Uterus (tissue), 2 donors: Measurements from ENCODE around the gene LY6G6D.

Experiments used
- CTCF ChIP-seq, 4 experiments: fragments of 200-600 bp in 2 of 4; fragments of 450-650 bp in 2 of 4; sonication (generic) in 2 of 4; IDR thresholded peaks; one replicate each; pipeline ENCODE4 v1.5.1; 2016 to 2019; ENCODE audit warnings: antibody characterized with exemption in 4 of 4, mild to moderate bottlenecking in 2 of 4, moderate library complexity in 1 of 4
- POLR2A ChIP-seq, 2 donors: fragments of 450-650 bp; IDR thresholded peaks; one replicate each; pipeline ENCODE4 v1.6.1; 2016; ENCODE audit warnings: antibody characterized with exemption in 2 of 2, mild to moderate bottlenecking in 1 of 2, moderate library complexity in 1 of 2

DNA sequence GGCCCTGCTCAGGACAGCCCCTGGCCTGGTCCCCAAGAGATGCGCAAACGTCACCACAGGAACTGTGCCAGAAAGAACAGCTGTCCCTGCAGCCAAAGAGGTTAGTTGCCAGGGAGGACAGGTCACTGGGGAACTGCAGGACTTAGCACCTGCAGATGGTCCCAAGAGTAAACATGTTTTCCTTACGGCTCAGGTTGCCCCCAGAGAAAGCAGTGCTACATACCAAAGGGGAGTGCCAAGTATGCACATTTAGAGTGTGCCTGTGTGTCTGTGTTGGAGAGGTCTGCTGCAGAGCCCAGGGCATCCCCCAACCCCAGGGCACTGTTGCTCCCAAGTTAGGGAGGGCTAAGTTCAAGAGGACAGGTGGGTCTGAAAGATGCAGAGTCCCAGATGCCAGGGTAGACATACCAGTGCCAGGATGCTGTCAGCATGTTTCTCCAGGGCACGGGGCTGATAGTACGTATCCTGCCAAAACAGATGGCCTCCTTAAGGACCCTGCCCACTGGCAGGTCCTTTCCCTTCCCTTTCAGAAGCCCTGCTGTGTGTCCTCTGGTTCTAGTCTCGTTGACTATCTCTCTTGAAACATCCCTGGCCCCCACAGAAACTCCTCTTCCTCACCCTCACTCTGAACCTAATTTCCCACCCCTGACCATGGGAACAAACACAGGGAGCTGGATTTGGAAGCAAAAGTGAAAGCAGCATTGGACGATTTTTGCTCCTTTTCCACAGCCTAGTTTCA lies 13.3 kb upstream of the LY6G6D start:
- no peak for TF ChIP-seq CTCF (IDR thresholded peaks at IDR 0.05)
- TF ChIP-seq POLR2A (IDR thresholded peaks at IDR 0.05) = no peak
